Calu3 (cell line): ENCODE results near the gene DBX1. TPM values are rescaled to one million over a fixed set of nuclear protein-coding genes. Genes with fewer than 3 reads are reported as not detected.

ENCODE experiments used
- BruUV-seq: library from RNA; stranded (reverse); fragments of 400-500 nt; replicated peaks from 2 replicates; lab custom pipeline; 2021; lab: Mats Ljungman, UMichigan
- CTCF ChIA-PET: fragments of 300-600 bp; sonication (Branson Sonifier 250); formaldehyde crosslinking; loops from one replicate; lab custom pipeline; 2022; ENCODE audit warnings: antibody characterized with exemption; lab: Charles Lee
- DNase-seq: peaks from one replicate; pipeline ENCODE4 v3.0.0; 2022
- H3K27ac Mint-ChIP-seq: one replicate; pipeline ENCODE4 v1.8.0; 2022; ENCODE audit warnings: mixed read lengths; ENCODE audit not compliant: unreplicated experiment
- H3K27me3 Mint-ChIP-seq: one replicate; pipeline ENCODE4 v1.8.0; 2022; ENCODE audit warnings: mixed read lengths; ENCODE audit not compliant: unreplicated experiment
- H3K36me3 Mint-ChIP-seq: one replicate; pipeline ENCODE4 v1.8.0; 2022; ENCODE audit warnings: mild to moderate bottlenecking, moderate library complexity, mixed read lengths; ENCODE audit not compliant: insufficient read depth, unreplicated experiment
- H3K4me1 Mint-ChIP-seq: one replicate; pipeline ENCODE4 v1.8.0; 2022; ENCODE audit warnings: mild to moderate bottlenecking, low read depth, mixed read lengths; ENCODE audit not compliant: unreplicated experiment
- H3K4me3 Mint-ChIP-seq: one replicate; pipeline ENCODE4 v1.8.0; 2022; ENCODE audit warnings: mild to moderate bottlenecking, low read depth, moderate library complexity, mixed read lengths; ENCODE audit not compliant: unreplicated experiment
- H3K9me3 Mint-ChIP-seq: one replicate; pipeline ENCODE4 v1.8.0; 2022; ENCODE audit warnings: low read depth, mixed read lengths; ENCODE audit not compliant: unreplicated experiment
- intact Hi-C: fragments of 100-400 bp; cut with micrococcal nuclease; formaldehyde crosslinking; loops from one replicate; pipeline ENCODE4 v1.10.0; 2022; ENCODE audit not compliant: unreplicated experiment
- total RNA-seq: library from RNA; stranded (reverse); gene quantifications from 2 replicates; pipeline ENCODE4 v1.2.3, GENCODE V29; 2022
- TF ChIP-seq, protein P1 (sequence below): fragments of 200-600 bp; IDR thresholded peaks from one replicate; pipeline ENCODE4 v1.8.0; 2022; ENCODE audit warnings: antibody characterized with exemption; ENCODE audit not compliant: unreplicated experiment

Gene DBX1
- total RNA-seq, 1 experiment from 2014 or later, result not detected

DNA sequence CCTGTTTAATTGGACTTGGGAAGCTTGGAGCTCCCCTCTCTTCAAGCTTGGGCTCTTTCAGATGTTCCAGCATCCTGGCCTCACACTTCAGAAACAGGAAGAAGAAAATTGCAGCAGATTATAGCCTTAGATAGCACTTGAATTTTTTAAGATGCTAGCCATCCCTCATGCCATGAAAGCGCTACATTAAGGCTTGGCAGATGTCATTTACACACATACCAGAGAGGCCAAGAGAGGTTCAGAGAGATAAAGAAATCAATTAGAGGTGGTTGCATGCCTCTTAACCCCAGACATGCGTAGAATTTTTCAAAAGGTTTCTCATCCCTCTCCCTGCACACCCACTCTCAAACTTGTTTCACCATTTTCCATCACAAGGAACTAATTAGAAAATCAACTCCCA, 31.9 kb upstream of the DBX1 start:
- no peak for DNase-seq
- H3K9me3 Mint-ChIP-seq, result no peaks in the 10 kb centered on the region
- H3K4me3 Mint-ChIP-seq, result no peak overlapping the region
- intact Hi-C loops, result no loop called here
- no peaks in the 10 kb centered on the region for H3K36me3 Mint-ChIP-seq
- CTCF ChIA-PET, result no interaction called here
- no peaks in the 10 kb centered on the region for H3K4me1 Mint-ChIP-seq
- TF ChIP-seq, protein P1, sequence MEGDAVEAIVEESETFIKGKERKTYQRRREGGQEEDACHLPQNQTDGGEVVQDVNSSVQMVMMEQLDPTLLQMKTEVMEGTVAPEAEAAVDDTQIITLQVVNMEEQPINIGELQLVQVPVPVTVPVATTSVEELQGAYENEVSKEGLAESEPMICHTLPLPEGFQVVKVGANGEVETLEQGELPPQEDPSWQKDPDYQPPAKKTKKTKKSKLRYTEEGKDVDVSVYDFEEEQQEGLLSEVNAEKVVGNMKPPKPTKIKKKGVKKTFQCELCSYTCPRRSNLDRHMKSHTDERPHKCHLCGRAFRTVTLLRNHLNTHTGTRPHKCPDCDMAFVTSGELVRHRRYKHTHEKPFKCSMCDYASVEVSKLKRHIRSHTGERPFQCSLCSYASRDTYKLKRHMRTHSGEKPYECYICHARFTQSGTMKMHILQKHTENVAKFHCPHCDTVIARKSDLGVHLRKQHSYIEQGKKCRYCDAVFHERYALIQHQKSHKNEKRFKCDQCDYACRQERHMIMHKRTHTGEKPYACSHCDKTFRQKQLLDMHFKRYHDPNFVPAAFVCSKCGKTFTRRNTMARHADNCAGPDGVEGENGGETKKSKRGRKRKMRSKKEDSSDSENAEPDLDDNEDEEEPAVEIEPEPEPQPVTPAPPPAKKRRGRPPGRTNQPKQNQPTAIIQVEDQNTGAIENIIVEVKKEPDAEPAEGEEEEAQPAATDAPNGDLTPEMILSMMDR, result no peak
- peaks cover 57% of the 10 kb centered on the region for H3K27me3 Mint-ChIP-seq
- no TSS peak for BruUV-seq
- no peak overlapping the region for H3K27ac Mint-ChIP-seq

DNA sequence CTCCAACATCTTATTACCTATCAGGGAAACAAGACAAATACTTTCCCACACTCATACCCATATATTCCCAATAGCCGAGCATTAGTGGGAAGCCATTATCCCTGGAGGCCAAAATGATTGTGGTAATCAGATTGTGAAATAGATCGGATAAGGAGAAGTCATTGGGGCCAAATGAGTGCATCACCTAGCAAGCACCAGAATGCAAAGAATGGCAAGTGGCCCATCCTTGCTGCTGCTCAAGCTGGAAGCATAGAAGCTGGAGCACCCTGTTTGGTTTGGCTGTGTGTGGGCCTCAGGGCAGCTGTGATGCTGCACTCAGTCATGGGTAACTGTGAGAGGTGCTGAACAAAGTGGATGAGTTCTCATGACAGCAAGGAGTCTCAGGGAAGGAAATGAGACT, 18.7 kb upstream of the DBX1 start:
- H3K27ac Mint-ChIP-seq, result no peak overlapping the region
- H3K4me3 Mint-ChIP-seq, result no peak overlapping the region
- no peaks in the 10 kb centered on the region for H3K4me1 Mint-ChIP-seq
- H3K27me3 Mint-ChIP-seq, result peaks cover 91% of the 10 kb centered on the region
- no peaks in the 10 kb centered on the region for H3K36me3 Mint-ChIP-seq
- TF ChIP-seq, protein P1, result no peak
- no peak for DNase-seq
- no peaks in the 10 kb centered on the region for H3K9me3 Mint-ChIP-seq
- intact Hi-C loops, result no loop called here
- CTCF ChIA-PET, result no interaction called here
- no TSS peak for BruUV-seq

DNA sequence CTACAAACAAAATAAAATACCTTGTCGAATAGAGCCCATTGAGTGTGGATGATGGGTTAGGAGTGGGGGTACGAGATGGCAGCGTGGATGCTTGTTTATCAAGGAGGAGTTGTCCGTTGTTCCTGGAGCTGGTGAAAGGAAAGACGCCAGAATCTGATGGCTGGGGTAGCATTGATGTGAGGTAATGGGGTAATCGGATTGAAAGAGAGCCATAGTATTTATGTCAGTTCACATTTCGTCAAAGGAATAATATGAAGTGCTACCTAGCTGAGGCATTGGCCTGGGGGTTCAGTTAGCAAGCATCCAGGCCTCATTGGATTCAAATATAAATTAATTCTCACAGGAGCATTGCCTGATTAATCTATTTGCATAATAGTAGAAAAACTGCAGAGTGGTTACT, 16.9 kb upstream of the DBX1 start:
- no peak overlapping the region for H3K27ac Mint-ChIP-seq
- intact Hi-C loops, result no loop called here
- no peak for DNase-seq
- no TSS peak for BruUV-seq
- H3K36me3 Mint-ChIP-seq, result no peaks in the 10 kb centered on the region
- no peaks in the 10 kb centered on the region for H3K4me1 Mint-ChIP-seq
- TF ChIP-seq, protein P1, result no peak
- H3K27me3 Mint-ChIP-seq, result peaks cover 84% of the 10 kb centered on the region
- H3K4me3 Mint-ChIP-seq, result no peak overlapping the region
- H3K9me3 Mint-ChIP-seq, result no peaks in the 10 kb centered on the region
- CTCF ChIA-PET, result no interaction called here

DNA sequence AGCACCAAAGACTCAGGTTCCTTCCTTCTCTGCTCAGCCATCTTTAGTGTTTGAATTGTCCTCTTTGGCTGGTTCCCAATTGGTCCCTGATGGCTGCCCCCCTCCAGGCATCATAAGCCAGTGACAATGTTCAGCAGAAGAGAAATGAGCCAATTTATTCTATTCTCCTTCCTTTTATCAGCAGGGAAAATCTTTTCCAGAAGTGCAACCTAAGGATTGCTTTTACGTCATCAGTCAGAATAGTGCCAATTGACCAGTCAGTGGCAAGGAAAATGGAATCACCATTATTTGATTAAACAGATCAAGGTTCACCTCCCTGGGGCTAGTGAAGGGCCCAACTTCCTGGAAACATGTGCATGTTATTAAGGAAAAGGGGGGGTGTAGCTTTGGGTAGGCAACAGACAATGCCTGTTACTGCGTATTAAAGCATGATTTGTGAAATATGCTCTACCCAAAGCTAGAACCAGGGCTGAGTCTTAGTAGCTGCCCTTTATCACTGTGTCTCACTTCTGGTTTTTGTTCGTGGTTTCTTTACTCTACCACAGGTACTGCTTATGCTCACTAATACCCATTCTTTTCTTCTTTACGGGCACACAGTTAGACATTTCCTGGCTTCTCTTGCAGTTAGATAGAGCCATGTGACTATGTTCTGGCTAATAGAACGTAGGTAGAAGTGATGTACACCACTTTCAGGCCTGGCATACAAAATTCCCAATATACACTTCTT, 12.6 kb upstream of the DBX1 start:
- no peak overlapping the region for H3K4me3 Mint-ChIP-seq
- CTCF ChIA-PET, result no interaction called here
- H3K36me3 Mint-ChIP-seq, result no peaks in the 10 kb centered on the region
- intact Hi-C loops, result no loop called here
- BruUV-seq, result no TSS peak
- DNase-seq, result no peak
- peaks cover 75% of the 10 kb centered on the region for H3K27me3 Mint-ChIP-seq
- TF ChIP-seq, protein P1, result no peak
- no peaks in the 10 kb centered on the region for H3K4me1 Mint-ChIP-seq
- peaks cover 3% of the 10 kb centered on the region for H3K9me3 Mint-ChIP-seq
- H3K27ac Mint-ChIP-seq, result no peak overlapping the region
